NCI-H2171 treated with DMSO at 0.1 percent for 48 hours (cell line): ENCODE data around the gene IL1RAP.

Experiments used
- DNase-seq: peaks from one replicate; lab custom pipeline; 2025; lab: John Stamatoyannopoulos, UW

The IL1RAP gene

DNA sequence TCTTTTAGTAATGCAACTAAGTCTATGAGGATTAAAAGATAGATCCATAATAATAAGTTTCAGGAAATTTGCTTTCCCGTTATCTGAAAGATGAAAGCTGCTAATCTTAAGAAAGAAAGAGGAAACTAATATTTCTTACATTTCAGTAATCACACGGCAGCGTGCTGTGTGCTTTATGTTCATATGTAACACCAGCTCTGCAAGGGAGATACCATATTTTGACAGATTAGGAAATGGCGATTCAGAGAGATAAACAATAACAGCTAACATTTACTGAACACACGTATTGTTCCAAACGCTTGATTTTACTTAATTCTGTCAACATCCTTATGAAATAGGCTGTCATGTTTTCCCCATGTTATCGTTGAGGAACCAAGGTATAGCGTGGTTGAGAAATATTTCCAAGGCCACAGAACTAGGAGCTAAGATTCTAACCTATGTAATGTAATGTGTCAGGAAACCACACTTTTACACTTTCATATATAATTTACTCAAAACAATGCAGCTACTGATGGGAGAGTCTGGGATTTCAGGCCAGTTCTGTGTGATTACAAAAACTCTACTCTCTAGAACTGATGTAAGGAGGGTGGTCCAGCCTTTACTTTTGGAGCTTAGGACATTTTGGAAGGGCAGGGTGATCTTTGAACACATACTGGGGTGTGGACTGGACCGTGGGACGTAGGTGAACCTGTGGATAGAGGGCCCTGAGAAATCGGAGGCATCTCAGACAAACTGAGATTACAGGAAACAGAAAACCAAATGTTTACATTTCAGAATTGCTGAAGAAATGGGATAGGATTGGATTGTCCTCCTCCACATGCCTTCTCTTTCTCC, 100.6 kb downstream of the IL1RAP start:
- DNase-seq = no peak

DNA sequence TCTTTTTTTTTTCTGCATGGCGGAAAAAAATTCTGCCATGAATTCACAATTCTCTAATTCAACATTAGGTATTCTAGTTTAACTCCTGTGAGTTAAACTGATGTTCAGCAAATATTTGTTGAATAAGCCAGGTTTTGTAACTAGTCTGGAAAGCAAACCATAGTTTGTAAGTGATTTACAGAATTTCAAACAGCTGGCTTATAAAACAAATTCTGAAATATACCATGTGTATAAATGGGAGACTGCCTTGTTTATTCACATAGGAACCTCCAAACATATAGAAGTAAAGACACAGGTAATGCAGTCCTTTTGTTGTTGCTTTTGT, 101.1 kb downstream of the IL1RAP start:
- DNase-seq = no peak

DNA sequence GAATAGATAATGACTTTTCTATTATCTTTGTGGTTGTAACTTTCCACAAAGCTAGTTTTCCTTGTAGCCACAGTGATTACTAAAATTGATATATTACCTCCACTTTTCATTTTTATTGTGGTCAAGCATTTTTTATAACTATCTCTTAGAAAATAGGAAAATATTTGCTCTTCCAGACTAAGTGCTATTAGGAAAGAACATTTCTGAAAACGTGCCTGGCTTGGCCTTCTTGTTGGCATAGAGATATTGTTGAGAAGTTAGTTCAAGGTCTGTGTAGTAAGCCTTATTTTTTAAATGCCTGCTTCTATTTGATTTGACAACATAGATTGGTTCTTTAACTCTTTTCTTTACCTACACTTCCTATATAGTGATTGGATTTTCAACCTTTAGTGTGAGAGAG, 101.7 kb downstream of the IL1RAP start:
- no peak for DNase-seq

DNA sequence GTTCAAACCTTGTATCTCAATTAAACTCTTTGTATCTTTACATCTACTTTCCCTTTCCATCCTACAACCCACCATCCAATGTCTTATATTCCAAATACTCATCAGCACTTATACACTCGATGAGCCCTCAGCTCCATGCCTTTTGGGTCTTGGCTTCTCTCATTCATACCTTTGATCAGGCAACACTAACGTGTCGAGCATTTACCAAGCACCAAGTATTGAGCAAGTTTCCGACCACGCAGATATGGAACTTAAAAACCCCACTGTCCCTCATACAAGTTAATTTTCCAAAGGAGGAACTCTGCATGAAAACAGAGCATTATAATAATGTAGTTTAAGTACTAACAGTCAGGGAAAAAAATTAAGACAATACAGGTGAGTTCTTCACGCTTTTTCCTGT, 102.8 kb downstream of the IL1RAP start:
- DNase-seq = no peak

DNA sequence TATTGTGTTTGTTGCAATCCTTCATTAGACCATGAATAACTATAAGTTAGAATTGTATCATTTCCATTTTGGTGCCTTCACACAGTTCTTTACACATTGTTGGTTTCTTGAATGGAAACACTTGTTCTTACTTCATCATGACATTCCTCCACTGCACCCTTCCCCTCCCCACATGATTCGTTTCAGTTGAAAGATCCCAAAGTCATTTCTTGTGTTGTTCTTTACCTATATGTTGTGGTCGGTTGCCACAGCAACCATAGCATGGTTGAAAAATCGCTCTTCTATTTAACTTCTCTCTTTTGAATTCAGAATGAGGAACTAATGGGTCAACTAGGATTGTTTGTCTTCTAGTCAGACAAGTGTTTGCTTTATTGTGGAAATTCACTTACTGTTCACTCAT, 103.3 kb downstream of the IL1RAP start:
- DNase-seq = no peak

DNA sequence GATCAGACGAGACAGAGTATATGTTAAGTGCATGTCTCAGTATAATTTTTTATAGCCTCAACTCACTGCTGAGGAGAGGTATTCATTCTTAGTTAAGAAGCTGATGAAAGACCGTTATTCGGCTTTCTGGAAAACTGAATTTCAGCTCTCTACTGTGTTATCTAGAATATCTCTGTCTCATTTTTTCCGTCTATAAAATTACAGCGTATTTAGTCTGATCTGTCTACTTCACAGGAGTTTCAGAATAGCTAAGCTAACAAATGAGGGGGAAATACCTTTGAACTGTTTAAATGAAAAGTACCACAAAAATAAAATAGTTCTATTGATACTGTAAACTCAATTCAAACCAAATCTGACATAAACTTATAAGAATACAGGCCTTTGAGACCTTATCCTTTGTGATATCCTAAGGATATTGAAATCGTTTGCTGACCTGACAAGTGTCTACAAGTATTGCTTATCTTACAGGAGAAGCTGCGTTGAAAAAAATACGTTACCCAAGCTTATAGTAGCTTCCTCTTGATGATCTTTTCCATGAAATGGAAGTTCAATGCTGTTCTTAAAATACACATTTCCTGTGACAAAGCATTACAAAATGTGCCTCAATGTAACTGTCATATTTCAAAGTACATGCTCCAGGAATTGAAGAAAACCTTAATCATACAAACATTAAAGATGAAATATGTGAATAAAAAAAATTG, 104.6 kb downstream of the IL1RAP start:
- DNase-seq = no peak

DNA sequence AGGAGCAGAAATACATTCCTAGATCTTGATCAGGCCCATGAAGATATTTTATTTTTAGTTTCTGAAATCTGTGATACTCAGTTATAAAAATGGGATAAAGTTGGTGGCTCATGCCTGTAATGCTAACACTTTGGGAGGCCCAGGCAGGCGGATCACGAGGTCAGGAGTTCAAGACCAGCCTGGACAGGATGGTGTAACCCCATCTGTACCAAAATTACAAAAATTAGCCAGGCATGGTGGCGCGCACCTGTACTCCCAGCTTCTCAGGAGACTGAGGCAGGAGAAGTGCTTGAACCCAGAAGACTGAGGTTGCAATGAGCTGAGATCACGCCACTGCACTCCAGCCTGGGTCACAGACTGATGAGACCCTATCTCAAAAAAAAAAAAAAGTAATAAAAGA, 105.5 kb downstream of the IL1RAP start:
- no peak for DNase-seq

DNA sequence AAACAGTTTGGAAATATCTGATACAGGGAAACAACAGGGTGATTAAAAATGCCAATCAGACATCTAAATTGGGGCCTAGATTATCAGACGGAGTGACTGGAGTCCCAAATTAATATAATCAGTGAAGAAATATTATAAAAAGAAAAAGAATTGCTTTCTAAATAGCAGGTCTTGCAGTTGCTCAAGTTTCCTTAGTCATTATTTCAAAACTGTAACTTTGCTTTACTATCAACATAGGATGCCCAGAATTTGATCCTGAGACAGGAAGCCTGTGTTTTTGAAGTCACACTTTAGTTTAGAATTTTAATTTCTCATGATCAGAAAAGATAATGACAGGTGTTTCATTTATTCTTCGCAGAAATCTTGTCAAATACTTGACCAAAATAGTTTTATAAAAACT, 105.9 kb downstream of the IL1RAP start:
- DNase-seq = no peak

DNA sequence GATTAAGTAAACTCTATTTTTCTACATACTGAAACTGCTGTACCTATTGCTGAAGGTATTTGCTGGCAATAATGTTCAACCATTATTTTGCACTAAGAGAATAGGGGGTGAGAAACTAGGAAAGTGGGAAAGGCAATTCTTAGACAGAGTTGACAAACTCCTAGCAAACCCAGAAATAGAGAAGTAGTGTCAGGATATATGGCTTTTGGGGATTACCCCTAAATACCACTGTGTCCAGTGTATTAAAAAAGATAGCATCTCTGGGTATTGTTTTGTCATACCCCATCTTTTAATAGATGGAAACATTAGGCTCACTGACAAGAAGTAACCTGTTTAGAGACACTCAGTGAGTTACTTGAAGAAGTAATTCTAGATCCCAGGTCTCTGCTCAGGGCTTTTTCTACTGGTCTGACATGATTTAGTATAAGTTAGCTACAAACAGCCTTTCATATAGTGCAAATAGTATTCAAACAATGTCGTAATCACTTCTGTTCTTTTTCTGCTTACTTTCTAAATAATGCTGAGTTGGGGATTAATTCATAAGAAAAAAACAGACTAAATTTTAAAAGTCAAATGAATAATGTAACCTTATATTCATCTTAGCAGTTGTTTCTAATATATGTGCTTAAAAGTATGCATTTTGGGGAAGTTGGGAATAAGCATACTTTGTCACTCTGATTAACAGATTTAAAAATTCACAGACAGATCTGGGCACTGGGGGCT, 107.2 kb downstream of the IL1RAP start:
- DNase-seq = no peak

DNA sequence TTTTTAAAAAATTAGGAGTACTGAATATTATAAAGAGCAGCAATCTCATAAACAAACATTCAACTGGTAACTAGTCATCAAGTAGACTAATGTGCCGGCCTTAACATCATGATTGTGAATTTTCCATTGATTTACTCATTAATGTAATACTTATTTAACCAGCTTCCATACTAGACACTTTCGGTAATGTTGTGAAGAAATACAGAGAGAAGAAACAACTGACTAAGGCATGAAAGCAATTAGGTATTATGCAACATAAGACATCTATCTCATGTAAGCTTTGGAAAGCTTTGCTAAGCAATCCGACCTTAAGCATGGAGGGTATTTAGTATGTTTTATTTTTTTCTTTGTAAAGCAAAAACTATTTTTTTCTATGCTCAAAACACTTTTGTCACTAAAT, 108.0 kb downstream of the IL1RAP start:
- DNase-seq = no peak

DNA sequence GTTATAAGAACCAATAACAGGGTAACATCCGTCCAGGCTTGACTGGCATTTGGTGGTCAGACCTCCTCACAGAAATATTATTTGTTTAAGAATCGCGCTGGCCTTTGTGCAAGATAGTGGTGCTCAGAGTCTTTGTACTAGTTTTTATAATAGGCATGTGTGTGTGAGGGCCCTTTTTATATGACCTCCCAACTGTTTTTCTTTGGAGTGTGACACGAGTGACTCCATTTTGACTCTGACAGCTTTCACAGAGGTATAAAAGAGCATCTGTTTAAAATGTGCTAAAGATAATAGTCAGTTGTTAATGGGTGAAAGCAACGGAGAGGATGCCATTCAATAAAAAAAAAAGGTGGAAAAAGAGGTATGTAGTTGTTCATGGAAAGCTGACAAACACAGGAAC, 110.4 kb downstream of the IL1RAP start:
- DNase-seq = no peak

DNA sequence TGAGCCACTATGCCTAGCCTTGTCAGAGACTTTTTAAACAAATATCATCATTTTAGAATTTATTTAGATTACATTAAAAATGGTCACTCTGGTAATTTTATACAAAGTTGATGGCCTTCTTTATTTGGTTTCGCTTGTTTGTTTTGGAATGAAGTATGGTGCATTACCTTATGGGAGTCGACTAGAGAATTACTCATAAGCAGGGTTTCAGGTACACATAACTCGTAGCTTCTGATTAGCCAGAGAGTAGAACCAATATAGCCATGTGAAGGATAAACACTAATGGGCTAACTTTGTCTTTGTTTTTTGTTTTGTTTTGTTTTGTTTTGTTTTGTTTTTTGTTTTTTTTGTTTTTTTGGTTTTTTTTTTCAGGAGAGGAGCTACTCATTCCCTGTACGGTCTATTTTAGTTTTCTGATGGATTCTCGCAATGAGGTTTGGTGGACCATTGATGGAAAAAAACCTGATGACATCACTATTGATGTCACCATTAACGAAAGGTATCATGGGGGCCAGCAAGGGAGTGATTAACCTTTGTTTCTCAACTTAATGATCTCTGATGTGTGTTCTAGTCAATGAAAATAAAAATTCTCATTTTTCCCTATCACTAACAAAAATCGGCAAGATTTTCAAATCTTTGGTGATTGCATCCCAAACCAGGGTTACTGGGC, 113.2 kb downstream of the IL1RAP start:
- no peak for DNase-seq

DNA sequence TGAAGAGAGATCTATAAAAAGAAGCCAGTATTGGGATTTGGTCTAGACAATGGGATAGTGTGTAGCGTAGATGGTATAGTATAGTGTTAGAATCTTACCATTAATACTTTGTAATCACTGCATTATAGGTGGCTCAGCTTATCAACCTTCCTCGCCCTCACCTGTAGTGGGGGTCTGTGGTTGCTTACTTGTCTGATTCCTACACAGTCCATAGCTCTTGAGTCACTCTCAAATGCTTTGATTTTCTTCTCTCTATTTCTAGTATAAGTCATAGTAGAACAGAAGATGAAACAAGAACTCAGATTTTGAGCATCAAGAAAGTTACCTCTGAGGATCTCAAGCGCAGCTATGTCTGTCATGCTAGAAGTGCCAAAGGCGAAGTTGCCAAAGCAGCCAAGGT, 115.2 kb downstream of the IL1RAP start:
- DNase-seq = no peak

DNA sequence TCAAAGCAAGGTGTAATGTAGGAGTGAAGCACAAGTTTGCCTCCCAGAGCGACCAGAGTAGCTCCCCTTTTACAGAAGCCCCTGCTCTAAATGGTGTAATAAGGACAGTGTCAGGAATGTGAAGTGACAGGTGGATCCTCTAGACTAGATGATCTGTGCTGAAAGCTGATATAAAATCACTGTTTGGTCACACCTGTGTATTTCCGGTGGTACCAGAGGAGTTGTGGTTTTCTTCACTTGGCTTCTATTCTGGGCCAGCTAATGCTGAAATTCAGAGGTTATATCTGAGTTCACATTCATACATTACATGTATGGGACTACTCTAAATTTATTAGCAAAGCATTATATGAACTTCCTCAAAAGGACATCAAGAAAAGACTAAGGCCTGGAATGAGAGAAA, 117.4 kb downstream of the IL1RAP start:
- DNase-seq = no peak

DNA sequence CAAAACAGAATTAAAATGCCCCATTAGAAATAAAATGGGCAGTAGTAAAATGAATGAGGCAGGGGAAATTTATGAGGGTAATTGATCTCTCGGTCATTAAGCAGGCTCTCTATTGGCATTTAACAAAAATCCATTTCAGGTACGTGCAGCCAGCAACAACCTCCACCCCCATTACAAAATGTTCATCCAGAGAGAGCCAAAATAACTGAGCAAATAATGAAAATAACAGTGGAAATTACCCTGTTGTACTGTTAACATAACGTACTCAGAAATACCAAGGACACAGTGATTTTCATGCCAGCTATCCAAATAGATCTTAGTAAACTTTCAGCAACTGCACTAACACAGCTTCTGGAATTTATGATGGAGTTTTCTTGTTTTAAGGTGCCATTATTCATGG, 127.7 kb downstream of the IL1RAP start:
- no peak for DNase-seq

DNA sequence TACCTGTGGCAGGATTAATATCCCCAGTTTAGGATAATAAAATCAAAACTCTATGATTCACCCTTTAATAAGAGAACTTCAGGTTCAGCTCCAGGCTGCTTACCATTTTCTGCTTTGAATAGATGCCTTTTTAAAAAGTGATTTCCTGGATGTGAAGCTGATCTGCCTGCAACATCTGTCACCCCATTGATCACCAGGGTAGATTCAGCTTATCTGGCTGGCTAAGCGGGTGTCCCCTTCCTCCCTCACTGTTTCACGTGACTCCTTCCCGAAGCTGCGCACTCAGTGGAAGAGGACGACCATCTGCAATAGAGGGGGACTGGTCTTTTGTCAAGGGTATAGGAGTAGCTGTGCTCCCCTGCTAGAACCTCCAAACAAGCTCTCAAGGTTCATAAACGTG, 128.1 kb downstream of the IL1RAP start:
- DNase-seq = no peak

DNA sequence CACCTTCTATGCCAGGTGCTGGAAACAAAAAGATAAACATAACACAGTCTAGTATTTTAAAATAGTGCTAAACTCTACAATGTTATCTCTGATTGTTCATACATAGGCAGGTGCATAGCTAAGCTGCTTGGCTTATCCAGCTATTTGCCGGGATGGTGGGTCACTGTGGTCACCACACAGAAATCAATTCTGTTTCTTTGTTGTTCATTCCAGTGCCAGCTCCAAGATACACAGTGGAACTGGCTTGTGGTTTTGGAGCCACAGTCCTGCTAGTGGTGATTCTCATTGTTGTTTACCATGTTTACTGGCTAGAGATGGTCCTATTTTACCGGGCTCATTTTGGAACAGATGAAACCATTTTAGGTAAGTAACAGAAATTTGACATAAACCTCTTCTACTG, 130.2 kb downstream of the IL1RAP start:
- no peak for DNase-seq

DNA sequence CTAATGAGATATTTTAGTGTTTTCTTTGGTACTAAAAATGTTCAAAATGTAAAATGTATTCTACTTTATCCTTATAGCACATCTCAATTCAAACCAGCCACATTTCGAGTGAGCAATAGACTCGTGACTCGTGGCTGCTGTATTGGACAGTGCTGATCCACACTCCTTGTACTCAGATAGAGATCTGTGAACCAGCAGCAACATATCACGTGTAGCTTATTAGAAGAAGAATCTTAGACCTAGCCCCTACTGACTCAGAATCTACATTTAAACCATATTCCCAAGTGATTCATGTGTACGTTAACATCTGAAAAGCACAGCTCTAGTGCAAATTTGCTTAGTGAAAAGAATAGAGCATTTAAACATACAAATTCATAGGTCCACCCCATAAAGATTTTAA, 130.9 kb downstream of the IL1RAP start:
- DNase-seq = no peak

DNA sequence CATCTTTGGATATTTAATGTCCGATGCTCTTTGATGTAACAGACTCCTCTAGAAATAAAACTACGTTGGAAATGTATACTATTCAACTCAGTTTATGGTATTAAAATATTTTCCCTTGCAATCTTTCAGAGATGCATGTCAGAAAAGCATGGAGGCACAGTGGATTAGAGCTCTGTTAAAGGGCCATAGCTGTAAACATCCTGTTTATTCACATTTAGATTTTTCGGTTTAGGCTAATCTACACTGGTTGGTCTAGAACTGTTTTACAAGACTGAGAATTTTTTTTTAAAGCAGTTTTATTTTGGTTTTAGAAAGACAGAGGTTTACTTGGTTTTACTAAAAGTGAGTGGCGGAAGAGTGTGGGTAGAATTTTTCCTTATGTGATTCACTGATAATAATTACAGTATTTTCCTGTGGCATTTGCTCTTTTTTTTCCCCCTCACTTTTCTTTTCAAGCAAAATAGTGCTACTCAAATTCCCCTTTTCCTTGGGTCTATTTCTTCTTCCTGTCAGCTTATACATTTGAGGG, 132.1 kb downstream of the IL1RAP start:
- DNase-seq = no peak

DNA sequence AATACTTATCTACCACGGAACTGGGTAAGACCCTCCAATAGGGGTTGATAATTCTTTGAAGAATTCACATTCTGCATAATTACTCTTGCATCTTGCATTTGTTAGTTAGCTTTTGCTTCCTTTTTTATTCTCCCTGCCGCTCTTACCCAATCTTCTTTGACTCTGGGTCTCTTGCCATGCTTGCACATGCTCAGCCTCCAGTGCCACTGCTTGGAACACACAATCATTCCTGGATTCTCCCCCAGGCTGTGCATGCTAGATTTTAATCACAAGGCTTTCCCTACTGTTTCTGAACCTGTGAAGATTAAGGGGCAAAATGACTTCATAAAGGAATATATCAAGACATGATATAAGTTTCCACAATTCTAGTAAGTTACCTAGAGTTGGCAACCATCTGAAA, 133.1 kb downstream of the IL1RAP start:
- no peak for DNase-seq

DNA sequence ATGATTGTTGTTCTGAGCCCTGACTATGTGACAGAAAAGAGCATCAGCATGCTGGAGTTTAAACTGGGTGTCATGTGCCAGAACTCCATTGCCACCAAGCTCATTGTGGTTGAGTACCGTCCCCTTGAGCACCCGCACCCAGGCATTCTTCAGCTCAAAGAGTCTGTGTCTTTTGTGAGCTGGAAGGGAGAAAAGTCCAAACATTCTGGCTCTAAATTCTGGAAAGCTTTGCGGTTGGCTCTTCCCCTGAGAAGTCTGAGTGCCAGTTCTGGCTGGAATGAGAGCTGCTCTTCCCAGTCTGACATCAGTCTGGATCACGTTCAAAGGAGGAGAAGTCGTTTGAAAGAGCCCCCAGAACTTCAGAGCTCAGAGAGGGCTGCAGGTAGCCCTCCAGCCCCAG, 142.0 kb downstream of the IL1RAP start:
- no peak for DNase-seq

DNA sequence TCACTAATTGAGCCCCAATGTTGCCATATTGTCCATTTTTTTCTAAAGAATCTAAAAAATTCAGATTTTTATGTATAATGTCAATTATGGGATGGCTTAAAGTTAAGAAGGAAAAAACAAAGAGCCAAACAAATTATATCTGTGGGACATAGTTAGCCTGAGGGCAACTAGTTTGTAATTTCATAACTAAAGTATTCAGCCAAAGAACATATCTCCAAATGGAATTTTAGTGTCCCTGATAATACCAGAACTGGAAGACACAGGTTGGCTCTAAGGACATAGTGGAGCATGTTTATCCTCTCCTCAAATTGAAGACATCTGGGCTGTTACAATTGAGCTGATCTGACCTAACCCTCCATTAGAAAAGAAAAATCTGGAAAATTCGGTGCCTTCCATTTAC, 144.2 kb downstream of the IL1RAP start:
- no peak for DNase-seq
